ENCODE measurements around the gene MYO1D. TPM values are rescaled to one million over a fixed set of nuclear protein-coding genes. Genes with fewer than 3 reads are reported as not detected.

Gene MYO1D
- total RNA-seq, 1 experiment from 2014 or later: 35.7 TPM

DNA sequence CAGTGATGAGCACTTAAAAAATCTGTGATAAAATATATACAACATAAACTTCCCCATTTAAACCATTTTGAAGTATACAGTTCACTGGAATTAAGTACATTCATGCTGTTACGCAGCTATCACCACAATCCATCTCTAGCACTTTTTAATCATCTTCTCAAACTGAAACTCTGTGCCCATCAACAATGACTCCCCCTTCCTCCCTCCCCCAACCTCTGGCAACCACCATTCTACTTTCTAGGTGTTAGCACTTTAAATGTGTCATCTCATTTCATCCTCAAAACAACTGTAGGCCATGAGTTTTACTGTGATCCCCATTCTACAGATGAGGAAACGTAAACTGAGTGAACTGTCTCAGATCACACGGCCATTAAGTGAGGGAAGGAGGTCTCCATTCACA, 37.3 kb upstream of the MYO1D start (continued):
- TF ChIP-seq, protein P1, sequence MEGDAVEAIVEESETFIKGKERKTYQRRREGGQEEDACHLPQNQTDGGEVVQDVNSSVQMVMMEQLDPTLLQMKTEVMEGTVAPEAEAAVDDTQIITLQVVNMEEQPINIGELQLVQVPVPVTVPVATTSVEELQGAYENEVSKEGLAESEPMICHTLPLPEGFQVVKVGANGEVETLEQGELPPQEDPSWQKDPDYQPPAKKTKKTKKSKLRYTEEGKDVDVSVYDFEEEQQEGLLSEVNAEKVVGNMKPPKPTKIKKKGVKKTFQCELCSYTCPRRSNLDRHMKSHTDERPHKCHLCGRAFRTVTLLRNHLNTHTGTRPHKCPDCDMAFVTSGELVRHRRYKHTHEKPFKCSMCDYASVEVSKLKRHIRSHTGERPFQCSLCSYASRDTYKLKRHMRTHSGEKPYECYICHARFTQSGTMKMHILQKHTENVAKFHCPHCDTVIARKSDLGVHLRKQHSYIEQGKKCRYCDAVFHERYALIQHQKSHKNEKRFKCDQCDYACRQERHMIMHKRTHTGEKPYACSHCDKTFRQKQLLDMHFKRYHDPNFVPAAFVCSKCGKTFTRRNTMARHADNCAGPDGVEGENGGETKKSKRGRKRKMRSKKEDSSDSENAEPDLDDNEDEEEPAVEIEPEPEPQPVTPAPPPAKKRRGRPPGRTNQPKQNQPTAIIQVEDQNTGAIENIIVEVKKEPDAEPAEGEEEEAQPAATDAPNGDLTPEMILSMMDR (IDR thresholded peaks at IDR 0.05 in 2 of 3, conservative IDR thresholded peaks at IDR 0.05 in 1 of 3; ENCODE audit: borderline replicate concordance in 1 of 3, insufficient read depth in 1 of 3, low read depth in 2 of 3, low read length in 2 of 3): no peak
- TF ChIP-seq EZH2phosphoT487 (IDR thresholded peaks at IDR 0.05; ENCODE audit: borderline replicate concordance): no peak

DNA sequence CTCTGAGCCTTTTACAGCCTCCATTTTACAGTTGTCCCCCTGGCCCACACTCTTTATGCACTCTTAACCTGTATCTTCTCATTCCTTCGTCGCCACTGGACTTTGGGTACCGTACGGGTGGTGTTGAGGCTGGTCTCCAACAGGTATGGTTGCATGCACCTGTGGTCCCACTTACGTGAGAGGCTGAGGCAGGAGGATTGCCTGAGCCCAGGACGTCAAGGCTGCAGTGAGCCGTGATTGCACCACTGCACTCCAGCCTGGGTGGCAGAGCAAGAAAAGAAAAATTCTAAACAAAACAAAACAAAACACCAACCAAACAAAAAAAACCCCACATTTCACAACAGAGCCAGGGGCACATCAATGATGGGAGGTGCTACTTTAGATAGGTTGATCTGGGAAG, 36.7 kb upstream of the MYO1D start:
- Histone ChIP-seq H3K4me2 (ENCODE audit: low read length) (no peak overlapping the region), H3K9me2 (ENCODE audit: insufficient read depth) (no peaks in the 10 kb centered on the region), H3K36me3 (ENCODE audit: control insufficient read depth in 1 of 2, insufficient read depth in 2 of 2, low read length in 2 of 2) (no peaks in the 10 kb centered on the region), H3K9ac (ENCODE audit: low read length) (no peak overlapping the region), H2AFZ (ENCODE audit: low read depth, low read length, poor library complexity, severe bottlenecking) (no peak overlapping the region), H3K27ac (ENCODE audit: low read depth, low read length) (no peak overlapping the region), H3K9me3 (ENCODE audit: control insufficient read depth in 1 of 2, insufficient read depth in 1 of 2, low read depth in 1 of 2, low read length in 2 of 2) (no peaks in the 10 kb centered on the region), H3K27me3 (ENCODE audit: insufficient read depth, low read length) (no peaks in the 10 kb centered on the region), H3K4me3 (replicated peaks in 1 of 2; ENCODE audit: low read depth in 1 of 2, low read length in 2 of 2) (no peak overlapping the region), H3K4me1 (ENCODE audit: control insufficient read depth in 1 of 2, insufficient read depth in 2 of 2, low read length in 2 of 2) (peaks cover 0 to 6% of the 10 kb centered on the region in 2 experiments; a peak in 2 of 4 replicates), H3K79me2 (ENCODE audit: insufficient read depth, low read length) (no peaks in the 10 kb centered on the region), H4K20me1 (ENCODE audit: insufficient read depth) (no peaks in the 10 kb centered on the region)
- RAD21 ChIA-PET (ENCODE audit: low non-redundant PET in 1 of 2, low total read pairs in 2 of 2, uncharacterized antibody in 2 of 2, unreplicated experiment in 2 of 2): no interaction called here
- TF ChIP-seq SIN3A (IDR thresholded peaks at IDR 0.05; ENCODE audit: low read depth): no peak
- no peak for TF ChIP-seq ZNF274 (IDR thresholded peaks at IDR 0.05; ENCODE audit: low read depth, low read length)
- intact Hi-C loops (cut with micrococcal nuclease): no loop called here
- ATAC-seq (no peak), DNase-seq (ENCODE audit: low read depth, low spot score) (no peak)
- POLR2A ChIA-PET: no interaction called here
- CTCF ChIA-PET: interaction anchor here (1.9 kb wide), 1 partner anchor 36 kb away, joined by 5 read pairs; the partner anchor contains the start of gene MYO1D
- no TSS peak for BruUV-seq (replicated peaks)

All from HCT116 (cell line).